H9 (cell line): Measurements from ENCODE around the gene PLXNA2. TPM values are rescaled to one million over a fixed set of nuclear protein-coding genes. Genes with fewer than 3 reads are reported as not detected.
A peak's percentile ranks its signal among the peaks of the same experiment; 100 is the strongest.

Source experiments
- DNase-seq: peaks from one replicate; pipeline ENCODE4 v3.0.0-alpha.2; 2017
- H2AFZ ChIP-seq: one replicate; pipeline ENCODE4 v1.6.1; 2013; ENCODE audit warnings: mild to moderate bottlenecking, low read length, control low read depth, moderate library complexity
- H2AK5ac ChIP-seq: 2 replicates; pipeline ENCODE4 v1.6.1; 2013; ENCODE audit warnings: low read length, control low read depth, mixed read lengths; ENCODE audit not compliant: insufficient read length
- H2BK120ac ChIP-seq: one replicate; pipeline ENCODE4 v1.6.1; 2013; ENCODE audit warnings: low read depth, mild to moderate bottlenecking, low read length, control low read depth, inconsistent platforms; ENCODE audit not compliant: poor library complexity, severe bottlenecking
- H2BK12ac ChIP-seq: 2 replicates; pipeline ENCODE4 v1.6.1; 2013; ENCODE audit warnings: low read length, control low read depth, mixed read lengths, low read depth; ENCODE audit not compliant: insufficient read length
- H2BK15ac ChIP-seq: 2 replicates; pipeline ENCODE4 v1.6.1; 2013; ENCODE audit warnings: low read depth, low read length, control low read depth
- H2BK20ac ChIP-seq: one replicate; pipeline ENCODE4 v1.6.1; 2013; ENCODE audit warnings: low read depth, mild to moderate bottlenecking, low read length, control low read depth, inconsistent platforms; ENCODE audit not compliant: poor library complexity, severe bottlenecking
- H2BK5ac ChIP-seq: 2 replicates; pipeline ENCODE4 v1.6.1; 2013; ENCODE audit warnings: low read length, control low read depth, mixed read lengths; ENCODE audit not compliant: insufficient read length
- H3K14ac ChIP-seq: 2 replicates; pipeline ENCODE4 v1.6.1; 2013; ENCODE audit warnings: low read length, control low read depth; ENCODE audit not compliant: insufficient read depth
- H3K18ac ChIP-seq: 2 replicates; pipeline ENCODE4 v1.6.1; 2013; ENCODE audit warnings: low read depth, mild to moderate bottlenecking, mixed read lengths, low read length, control low read depth; ENCODE audit not compliant: insufficient read length
- H3K23ac ChIP-seq: 2 replicates; pipeline ENCODE4 v1.6.1; 2013; ENCODE audit warnings: low read length, control low read depth, mixed read lengths, low read depth; ENCODE audit not compliant: insufficient read length
- H3K23me2 ChIP-seq: 2 replicates; pipeline ENCODE4 v1.6.1; 2013; ENCODE audit warnings: low read depth, mild to moderate bottlenecking, mixed read lengths, low read length, control low read depth; ENCODE audit not compliant: insufficient read length, poor library complexity, severe bottlenecking
- H3K27ac ChIP-seq: 2 replicates; pipeline ENCODE4 v1.5.1; 2013; ENCODE audit warnings: low read length, control low read depth, mixed read lengths, low read depth; ENCODE audit not compliant: insufficient read length
- H3K27me3 ChIP-seq: 2 replicates; pipeline ENCODE4 v1.6.1; 2013; ENCODE audit warnings: low read length, control low read depth, inconsistent platforms; ENCODE audit not compliant: insufficient read depth
- H3K4ac ChIP-seq: 2 replicates; pipeline ENCODE4 v1.6.1; 2013; ENCODE audit warnings: low read depth, mild to moderate bottlenecking, control low read depth, inconsistent platforms, low read length, moderate library complexity
- H3K4me1 ChIP-seq: 2 replicates; pipeline ENCODE4 v1.6.1; 2013; ENCODE audit warnings: low read length, control low read depth, inconsistent platforms; ENCODE audit not compliant: insufficient read depth
- H3K4me2 ChIP-seq: 2 replicates; pipeline ENCODE4 v1.6.1; 2013; ENCODE audit warnings: low read length, control low read depth, mixed read lengths; ENCODE audit not compliant: insufficient read length, insufficient read depth
- H3K56ac ChIP-seq: 2 replicates; pipeline ENCODE4 v1.6.1; 2013; ENCODE audit warnings: low read depth, mild to moderate bottlenecking, mixed read lengths, low read length, control low read depth; ENCODE audit not compliant: insufficient read length
- H3K79me1 ChIP-seq: 2 replicates; pipeline ENCODE4 v1.6.1; 2013; ENCODE audit warnings: low read depth, mild to moderate bottlenecking, moderate library complexity, low read length, control low read depth, inconsistent platforms; ENCODE audit not compliant: insufficient read depth, poor library complexity, severe bottlenecking
- H3K79me2 ChIP-seq: 2 replicates; pipeline ENCODE4 v1.6.1; 2013; ENCODE audit warnings: low read length, control low read depth, inconsistent platforms; ENCODE audit not compliant: insufficient read depth
- H3K9ac ChIP-seq: 2 replicates; pipeline ENCODE4 v1.6.1; 2013; ENCODE audit warnings: low read length, control low read depth, mixed read lengths; ENCODE audit not compliant: insufficient read length; ENCODE audit errors: extremely low read depth
- H3K9me3 ChIP-seq: one replicate; pipeline ENCODE4 v1.6.1; 2013; ENCODE audit warnings: low read depth, low read length, inconsistent platforms; ENCODE audit not compliant: control insufficient read depth
- H3T11ph ChIP-seq: one replicate; pipeline ENCODE4 v1.6.1; 2013; ENCODE audit warnings: mild to moderate bottlenecking, low read length, control low read depth, inconsistent platforms
- H4K20me1 ChIP-seq: one replicate; pipeline ENCODE4 v1.6.1; 2013; ENCODE audit not compliant: control insufficient read depth, insufficient read length, insufficient read depth
- H4K5ac ChIP-seq: 2 replicates; pipeline ENCODE4 v1.6.1; 2013; ENCODE audit warnings: low read depth, mild to moderate bottlenecking, mixed read lengths, low read length, control low read depth; ENCODE audit not compliant: insufficient read length
- H4K8ac ChIP-seq: replicated peaks from 2 replicates; pipeline ENCODE4 v1.6.1; 2013; ENCODE audit warnings: low read length, control low read depth, mixed read lengths, low read depth; ENCODE audit not compliant: insufficient read length
- H4K91ac ChIP-seq: 2 replicates; pipeline ENCODE4 v1.6.1; 2013; ENCODE audit warnings: low read depth, mild to moderate bottlenecking, moderate library complexity, mixed read lengths, low read length, control low read depth; ENCODE audit not compliant: insufficient read length
- H3K27ac Mint-ChIP-seq, 3 experiments: 2 replicates in 2 of 3; 3 replicates in 1 of 3; pipeline ENCODE4 v1.8.0; 2020 to 2021; ENCODE audit warnings: mixed read lengths in 3 of 3, mild to moderate bottlenecking in 1 of 3, moderate library complexity in 1 of 3
- H3K27me3 Mint-ChIP-seq: 2 replicates; pipeline ENCODE4 v1.8.0; 2021; ENCODE audit warnings: low read depth, mild to moderate bottlenecking, moderate library complexity, mixed read lengths
- H3K36me3 Mint-ChIP-seq, 3 experiments: 2 replicates in 2 of 3; 3 replicates in 1 of 3; pipeline ENCODE4 v1.8.0; 2020 to 2021; ENCODE audit warnings: low read depth in 3 of 3, mixed read lengths in 3 of 3; ENCODE audit not compliant: insufficient read depth in 1 of 3
- H3K4me1 Mint-ChIP-seq, 2 experiments: 2 replicates each; pipeline ENCODE4 v1.8.0; 2020; ENCODE audit warnings: mixed read lengths in 2 of 2
- H3K4me3 Mint-ChIP-seq, 2 experiments: 2 replicates in 1 of 2; 3 replicates in 1 of 2; pipeline ENCODE4 v1.8.0; 2020 to 2021; ENCODE audit warnings: mild to moderate bottlenecking in 2 of 2, mixed read lengths in 2 of 2, moderate library complexity in 1 of 2
- H3K9me3 Mint-ChIP-seq, 2 experiments: 2 replicates in 1 of 2; 3 replicates in 1 of 2; pipeline ENCODE4 v1.8.0; 2020; ENCODE audit warnings: mild to moderate bottlenecking in 2 of 2, mixed read lengths in 2 of 2, moderate library complexity in 1 of 2
- CTCF ChIP-seq: fragments of 200-600 bp; sonication (generic); conservative IDR thresholded peaks from 3 replicates; pipeline ENCODE4 v1.8.0; 2021; ENCODE audit warnings: antibody characterized with exemption, mild to moderate bottlenecking
- WGBS: extraction: QIAGEN DNeasy Blood & Tissue Kit; methylation state at CpG from one replicate; pipeline ENCODE4 v1.1.7; 2013; ENCODE audit warnings: missing lambda C conversion rate, low lambda C conversion rate, mixed read lengths; ENCODE audit not compliant: insufficient read length; ENCODE audit errors: extremely low coverage; 5-methylcytosine and 5-hydroxymethylcytosine counted together
- total RNA-seq: library from RNA; stranded (reverse); gene quantifications from 2 replicates; pipeline ENCODE4 v1.2.1, GENCODE V29; 2021

Gene PLXNA2
- total RNA-seq, 1 experiment from 2014 or later, result 0.57 TPM

DNA sequence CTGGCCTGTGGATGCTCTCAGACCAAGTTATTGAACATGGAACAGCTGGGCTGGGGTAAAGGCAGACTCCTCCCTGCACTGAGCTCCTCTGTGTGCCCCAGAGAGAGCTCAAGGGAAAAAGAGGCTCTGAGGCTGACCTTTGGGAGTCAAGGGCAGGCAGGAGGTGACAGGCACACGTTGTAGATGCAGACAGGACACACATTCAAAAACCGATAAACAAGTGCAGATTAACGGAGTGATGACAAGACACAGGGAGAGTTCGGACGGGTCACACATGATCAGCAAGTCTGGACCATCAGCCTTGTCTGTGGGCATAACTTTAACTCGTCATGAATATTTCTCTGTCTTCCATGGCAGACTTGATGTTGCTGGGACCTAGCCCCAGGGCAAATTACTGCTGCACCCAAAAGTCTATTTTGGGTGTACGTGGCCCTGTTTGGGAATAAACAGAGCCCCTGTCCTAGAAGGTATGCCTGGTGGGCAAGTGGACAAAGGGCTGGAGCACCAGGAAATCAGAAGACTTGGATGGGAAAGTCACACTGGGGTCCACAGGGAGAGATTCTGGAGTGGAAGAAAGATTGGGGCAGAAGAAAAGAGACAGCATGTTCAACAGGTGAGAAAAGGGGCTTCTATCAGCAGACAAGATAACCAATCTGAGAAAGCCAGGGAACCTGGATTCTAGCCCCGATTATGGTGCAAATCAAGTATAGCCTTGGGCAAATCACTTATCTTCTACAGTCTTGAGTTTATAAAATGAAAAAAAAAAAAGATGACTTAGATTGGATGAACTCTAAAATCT is 74.9 kb downstream of the PLXNA2 start:
- no peak overlapping the region for H4K91ac ChIP-seq
- peak overlapping the region in 1 of 3 experiments; percentile 19; a peak in 1 of 7 replicates for H3K27ac Mint-ChIP-seq
- no peak overlapping the region for H2BK120ac ChIP-seq
- H3K79me1 ChIP-seq, result no peaks in the 10 kb centered on the region
- H3K23me2 ChIP-seq, result no peaks in the 10 kb centered on the region
- H3K4me3 Mint-ChIP-seq, result no peak overlapping the region
- H3K9me3 ChIP-seq, result no peaks in the 10 kb centered on the region
- H3K4ac ChIP-seq, result no peak overlapping the region
- no peak overlapping the region for H3K9ac ChIP-seq
- no peak overlapping the region for H3K14ac ChIP-seq
- H2BK15ac ChIP-seq, result no peak overlapping the region
- H3K18ac ChIP-seq, result no peak overlapping the region
- H3T11ph ChIP-seq, result no peak overlapping the region
- no peak for TF ChIP-seq CTCF
- H4K20me1 ChIP-seq, result no peaks in the 10 kb centered on the region
- no peak for DNase-seq
- H3K4me2 ChIP-seq, result no peak overlapping the region
- H3K4me1 ChIP-seq, result peaks cover 8% of the 10 kb centered on the region
- no peak overlapping the region for H3K56ac ChIP-seq
- no peaks in the 10 kb centered on the region for H3K9me3 Mint-ChIP-seq
- no peak overlapping the region for H3K23ac ChIP-seq
- H2BK12ac ChIP-seq, result no peak overlapping the region
- no peaks in the 10 kb centered on the region for H3K79me2 ChIP-seq
- no peak overlapping the region for H3K27ac ChIP-seq
- H2BK20ac ChIP-seq, result no peak overlapping the region
- H4K8ac ChIP-seq, result no peak overlapping the region
- H2AFZ ChIP-seq, result no peak overlapping the region
- H3K27me3 ChIP-seq, result no peaks in the 10 kb centered on the region
- no peak overlapping the region for H2AK5ac ChIP-seq
- WGBS, result no CpG with 5 or more reads among the region's 8 CpGs
- peaks cover 2% of the 10 kb centered on the region for H3K27me3 Mint-ChIP-seq
- no peak overlapping the region for H4K5ac ChIP-seq
- H3K36me3 Mint-ChIP-seq, result no peaks in the 10 kb centered on the region
- H3K4me1 Mint-ChIP-seq, result peaks cover 37 to 47% of the 10 kb centered on the region in 2 experiments
- no peak overlapping the region for H2BK5ac ChIP-seq
